PFSK-1 (cell line): ENCODE measurements around the gene NELFB.

Experiments used
- FOXP2 ChIP-seq: optimal IDR thresholded peaks from 2 replicates; pipeline ENCODE3; 2011; ENCODE audit warnings: borderline replicate concordance, control low read depth, inconsistent platforms; ENCODE audit not compliant: insufficient read depth; ENCODE audit errors: extremely low read length, extremely low read depth
- POLR2AphosphoS5 ChIP-seq: IDR thresholded peaks from 2 replicates; pipeline ENCODE4 v1.6.1; 2012; ENCODE audit warnings: low read depth, mild to moderate bottlenecking, control low read depth, low read length, moderate library complexity
- SIN3A ChIP-seq: IDR thresholded peaks from 2 replicates; pipeline ENCODE4 v1.6.1; 2012; ENCODE audit warnings: mild to moderate bottlenecking, low read length, moderate library complexity, borderline replicate concordance; ENCODE audit not compliant: insufficient read depth
- TAF1 ChIP-seq: IDR thresholded peaks from 2 replicates; pipeline ENCODE4 v1.6.1; 2012; ENCODE audit warnings: low read length, control low read depth, borderline replicate concordance; ENCODE audit not compliant: insufficient read depth
- TF ChIP-seq, protein P1 (sequence below), 2 experiments: IDR thresholded peaks; 2 replicates each; pipeline versions ENCODE4 v1.6.1 to v1.8.0; 2011 to 2012; ENCODE audit warnings: low read depth in 2 of 2, low read length in 2 of 2, control low read depth in 1 of 2, inconsistent platforms in 1 of 2, mild to moderate bottlenecking in 1 of 2, moderate library complexity in 1 of 2; ENCODE audit not compliant: insufficient read depth in 1 of 2

NELFB gene

DNA sequence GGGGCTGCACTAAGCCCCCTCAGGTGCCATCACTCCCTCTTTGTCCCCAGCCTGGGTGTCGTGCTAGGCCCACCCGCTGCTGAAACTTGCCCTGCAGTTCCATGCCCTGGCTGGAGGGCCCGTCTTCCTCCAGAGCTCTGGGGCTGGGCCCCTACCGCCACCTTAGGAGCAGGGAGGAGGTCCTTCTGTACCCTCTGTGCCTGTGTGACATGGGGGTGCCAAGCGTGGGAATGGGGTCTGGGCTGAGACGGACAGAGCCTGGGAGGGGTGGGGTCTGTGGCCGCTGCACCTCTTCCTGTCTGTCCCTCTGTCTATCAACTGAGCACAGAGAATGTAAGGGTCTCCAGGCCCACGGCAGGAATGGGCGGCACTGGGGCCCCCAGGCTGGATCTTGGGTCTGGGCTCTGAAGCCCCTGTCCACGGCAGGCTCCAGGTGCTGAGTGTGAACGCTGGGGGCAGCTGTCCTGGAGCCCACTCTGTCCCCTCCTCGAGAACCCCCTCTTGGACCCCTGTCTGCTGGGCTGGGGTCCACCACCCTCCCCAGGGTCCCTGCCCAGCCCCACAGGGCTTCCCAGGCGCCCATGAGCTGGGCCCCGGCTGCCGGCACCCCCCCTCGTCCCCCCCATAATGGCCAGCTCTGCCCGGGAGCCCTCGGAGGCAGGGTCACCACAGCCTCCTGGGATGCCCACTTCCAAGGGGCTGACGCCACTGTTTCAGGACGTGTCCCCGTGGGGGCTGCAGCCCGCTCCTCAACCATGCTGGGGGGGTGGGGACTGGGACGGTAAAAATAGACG is 62.8 kb downstream of the NELFB start:
- TF ChIP-seq FOXP2, result no peak
- TF ChIP-seq, protein P1, sequence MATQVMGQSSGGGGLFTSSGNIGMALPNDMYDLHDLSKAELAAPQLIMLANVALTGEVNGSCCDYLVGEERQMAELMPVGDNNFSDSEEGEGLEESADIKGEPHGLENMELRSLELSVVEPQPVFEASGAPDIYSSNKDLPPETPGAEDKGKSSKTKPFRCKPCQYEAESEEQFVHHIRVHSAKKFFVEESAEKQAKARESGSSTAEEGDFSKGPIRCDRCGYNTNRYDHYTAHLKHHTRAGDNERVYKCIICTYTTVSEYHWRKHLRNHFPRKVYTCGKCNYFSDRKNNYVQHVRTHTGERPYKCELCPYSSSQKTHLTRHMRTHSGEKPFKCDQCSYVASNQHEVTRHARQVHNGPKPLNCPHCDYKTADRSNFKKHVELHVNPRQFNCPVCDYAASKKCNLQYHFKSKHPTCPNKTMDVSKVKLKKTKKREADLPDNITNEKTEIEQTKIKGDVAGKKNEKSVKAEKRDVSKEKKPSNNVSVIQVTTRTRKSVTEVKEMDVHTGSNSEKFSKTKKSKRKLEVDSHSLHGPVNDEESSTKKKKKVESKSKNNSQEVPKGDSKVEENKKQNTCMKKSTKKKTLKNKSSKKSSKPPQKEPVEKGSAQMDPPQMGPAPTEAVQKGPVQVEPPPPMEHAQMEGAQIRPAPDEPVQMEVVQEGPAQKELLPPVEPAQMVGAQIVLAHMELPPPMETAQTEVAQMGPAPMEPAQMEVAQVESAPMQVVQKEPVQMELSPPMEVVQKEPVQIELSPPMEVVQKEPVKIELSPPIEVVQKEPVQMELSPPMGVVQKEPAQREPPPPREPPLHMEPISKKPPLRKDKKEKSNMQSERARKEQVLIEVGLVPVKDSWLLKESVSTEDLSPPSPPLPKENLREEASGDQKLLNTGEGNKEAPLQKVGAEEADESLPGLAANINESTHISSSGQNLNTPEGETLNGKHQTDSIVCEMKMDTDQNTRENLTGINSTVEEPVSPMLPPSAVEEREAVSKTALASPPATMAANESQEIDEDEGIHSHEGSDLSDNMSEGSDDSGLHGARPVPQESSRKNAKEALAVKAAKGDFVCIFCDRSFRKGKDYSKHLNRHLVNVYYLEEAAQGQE (IDR thresholded peaks at IDR 0.05; ENCODE audit: insufficient read depth in 1 of 2, low read depth in 2 of 2, low read length in 2 of 2), result no peak
- TF ChIP-seq SIN3A, result no peak
- TF ChIP-seq POLR2AphosphoS5, result no peak
- no peak for TF ChIP-seq TAF1

DNA sequence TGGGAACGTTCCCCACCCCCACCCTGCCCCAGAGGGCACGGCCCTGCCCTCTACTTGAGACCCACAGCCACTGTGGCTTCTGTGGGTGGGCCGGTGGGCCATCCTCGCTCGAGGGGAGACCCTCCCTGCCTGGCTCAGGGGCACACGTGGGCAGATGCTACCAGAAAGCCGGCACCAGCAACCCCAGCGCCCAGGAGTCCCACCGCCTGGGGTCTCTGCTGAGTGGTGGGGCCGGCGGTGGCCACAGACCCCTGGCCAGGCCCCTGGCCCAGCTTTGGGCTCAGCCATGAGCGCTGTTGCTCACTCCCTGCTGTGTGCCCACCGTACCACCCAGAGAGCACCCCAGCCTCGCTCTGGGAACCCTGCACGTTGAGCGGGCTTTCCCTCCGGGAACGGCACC is 63.5 kb downstream of the NELFB start:
- TF ChIP-seq, protein P1 (IDR thresholded peaks at IDR 0.05; ENCODE audit: insufficient read depth in 1 of 2, low read depth in 2 of 2, low read length in 2 of 2), result no peak
- TF ChIP-seq SIN3A, result no peak
- no peak for TF ChIP-seq POLR2AphosphoS5
- TF ChIP-seq TAF1, result no peak
- TF ChIP-seq FOXP2, result no peak

DNA sequence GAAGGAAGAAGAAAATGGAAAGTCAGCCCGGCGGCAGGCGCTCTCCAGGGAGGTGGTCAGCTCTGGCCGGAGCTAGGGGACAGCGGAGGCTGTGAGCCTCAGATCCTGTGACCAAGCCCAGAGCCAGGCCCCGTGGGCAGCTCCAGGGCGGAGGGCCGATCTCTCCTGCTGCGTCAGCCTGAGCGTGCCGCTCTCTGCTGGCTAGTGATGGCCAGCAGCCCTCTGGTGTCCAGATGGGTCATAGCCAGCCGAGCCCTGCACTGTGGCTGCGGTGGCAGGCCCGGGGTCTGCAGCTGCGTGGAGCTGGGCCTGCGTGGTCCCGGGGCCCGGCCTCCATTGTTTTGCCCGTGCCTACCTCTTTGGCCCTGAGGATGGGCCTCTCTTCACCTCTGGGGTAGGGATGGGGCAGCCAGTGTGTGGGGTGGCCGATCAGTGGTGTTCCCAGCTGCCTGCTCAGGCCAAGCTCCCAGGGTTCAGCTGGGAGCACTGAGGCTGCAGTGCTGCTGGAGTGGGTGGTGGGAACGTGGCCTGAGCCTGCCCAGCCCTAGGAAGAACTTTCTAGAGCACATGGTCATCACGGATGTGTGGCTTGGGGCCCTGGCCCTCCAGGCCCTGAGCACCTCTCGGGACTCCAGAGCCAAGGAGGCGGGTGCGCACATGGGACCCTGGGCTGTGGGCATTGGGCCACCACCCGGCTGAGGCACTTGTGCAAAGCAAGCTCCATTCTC is 64.0 kb downstream of the NELFB start:
- TF ChIP-seq POLR2AphosphoS5 (no peak), SIN3A (no peak)
- TF ChIP-seq, protein P1 (IDR thresholded peaks at IDR 0.05; ENCODE audit: insufficient read depth in 1 of 2, low read depth in 2 of 2, low read length in 2 of 2), result no peak

DNA sequence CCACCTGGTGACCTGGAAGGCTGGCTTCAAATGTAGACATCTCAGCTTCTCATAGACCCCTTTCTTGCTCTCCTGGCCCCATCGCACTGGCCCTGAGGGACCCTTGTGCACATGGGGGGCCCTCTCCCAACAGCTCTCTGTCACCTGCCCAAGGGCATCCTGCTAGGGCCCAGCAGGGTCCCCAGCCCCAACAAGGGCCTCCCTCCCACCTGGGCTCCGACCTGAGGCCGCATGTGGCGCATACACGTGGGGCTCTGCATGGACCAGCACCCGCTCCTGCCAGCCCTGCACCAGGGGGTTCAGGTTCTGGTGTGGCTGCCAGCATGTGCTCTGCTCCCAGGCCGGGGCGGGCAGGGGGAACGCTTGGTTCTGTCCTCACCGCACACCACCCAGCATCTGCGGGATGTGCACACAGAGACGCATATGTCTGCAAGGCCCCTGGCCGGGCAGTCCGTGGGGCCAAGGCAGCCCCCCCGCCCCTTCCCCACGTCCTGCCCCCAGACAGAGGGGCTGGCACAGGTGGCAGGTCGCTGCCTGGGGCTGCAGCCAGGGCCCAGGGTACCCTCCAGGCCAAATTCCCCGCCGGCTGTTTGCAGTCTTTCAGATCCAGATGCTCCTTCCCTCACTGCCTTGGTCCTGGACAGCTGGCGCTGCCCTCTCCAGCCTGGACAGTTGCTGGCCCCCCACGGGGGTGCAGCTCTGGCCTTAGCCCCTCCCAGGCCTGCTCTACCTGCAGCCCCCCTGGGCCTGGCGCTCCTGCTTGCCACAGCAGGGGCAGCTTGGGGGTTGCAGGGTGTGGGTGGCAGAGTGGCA is 64.8 kb downstream of the NELFB start:
- no peak for TF ChIP-seq TAF1
- TF ChIP-seq SIN3A, result no peak
- TF ChIP-seq FOXP2, result no peak
- TF ChIP-seq, protein P1 (IDR thresholded peaks at IDR 0.05; ENCODE audit: insufficient read depth in 1 of 2, low read depth in 2 of 2, low read length in 2 of 2), result no peak
- TF ChIP-seq POLR2AphosphoS5, result no peak
